ENCODE data around the gene EDNRA.

The EDNRA gene

GRCh38 chr4:147498031-147498660, 17.2 kb downstream of the EDNRA start:
- DNase-seq (ENCODE audit: low read depth), result no peak

DNA sequence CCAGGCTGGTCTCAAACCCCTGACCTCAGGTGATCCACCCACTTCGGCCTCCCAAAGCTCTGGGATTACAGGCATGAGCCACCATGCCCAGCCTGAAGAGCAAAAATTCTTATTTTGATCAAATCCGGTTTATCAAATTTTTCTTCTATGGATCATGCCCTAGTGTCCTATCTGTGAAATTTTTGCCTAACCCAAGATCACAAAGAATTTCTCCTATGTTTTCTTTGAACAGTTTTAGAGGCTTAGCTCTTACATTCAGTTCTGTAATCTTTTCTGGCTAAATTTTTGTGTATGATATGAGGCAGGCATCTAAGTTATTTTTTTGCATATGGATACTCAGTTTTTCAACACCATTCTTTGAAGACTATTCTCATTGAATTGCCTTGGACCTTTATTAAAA, 27.4 kb downstream of the EDNRA start:
- no peak for DNase-seq (ENCODE audit: low read depth)

DNA sequence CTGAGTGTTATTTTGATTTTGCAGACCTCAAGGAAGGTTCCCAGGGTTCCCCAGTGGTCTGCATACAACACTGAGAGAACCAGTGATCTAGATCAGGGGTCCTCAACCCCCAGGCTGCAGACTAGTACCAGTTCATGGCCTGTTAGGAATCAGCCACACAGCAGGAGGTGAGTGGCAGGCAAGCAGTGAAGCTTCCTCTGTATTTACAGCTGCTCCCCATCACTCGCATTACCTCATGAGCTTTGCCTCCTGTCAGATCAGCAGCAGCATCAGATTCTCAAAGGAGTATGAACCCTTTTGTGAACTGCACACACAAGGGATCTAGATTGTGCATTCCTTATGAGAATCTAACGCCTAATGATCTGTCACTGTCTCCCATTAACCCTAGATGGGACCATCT, 28.5 kb downstream of the EDNRA start:
- DNase-seq (ENCODE audit: low read depth), result no peak

GRCh38 chr4:147510962-147511668, 30.2 kb downstream of the EDNRA start:
- DNase-seq (ENCODE audit: low read depth), result no peak

- no peak for DNase-seq (ENCODE audit: low read depth)
Observed at GRCh38 chr4:147513091-147513490, 32.2 kb downstream of the EDNRA start.

GRCh38 chr4:147513952-147514351, 33.1 kb downstream of the EDNRA start:
- no peak for DNase-seq (ENCODE audit: low read depth)

- no peak for DNase-seq (ENCODE audit: low read depth)
Observed at GRCh38 chr4:147515220-147515936, 34.5 kb downstream of the EDNRA start.

GRCh38 chr4:147516133-147516532, 35.2 kb downstream of the EDNRA start:
- DNase-seq (ENCODE audit: low read depth), result no peak

DNA sequence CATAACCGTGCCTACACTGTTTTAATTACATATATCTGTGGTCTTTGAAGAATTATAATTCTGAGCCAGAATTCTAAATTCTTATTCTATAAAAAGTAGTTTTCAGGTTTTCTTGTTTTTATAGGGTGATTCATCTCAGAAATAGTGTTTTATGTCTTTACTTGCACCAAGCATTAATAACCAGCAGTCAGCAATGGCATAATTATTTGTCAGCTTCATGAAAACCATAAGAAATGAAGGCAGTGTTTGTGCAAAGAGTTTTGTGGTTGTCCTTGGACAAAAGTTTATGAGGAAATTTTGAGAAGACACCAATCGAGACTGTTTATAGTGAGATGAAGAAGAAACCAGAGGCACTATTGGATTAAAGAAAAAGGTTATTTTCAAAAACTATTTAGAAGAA, 37.2 kb downstream of the EDNRA start:
- DNase-seq (ENCODE audit: low read depth), result no peak

DNA sequence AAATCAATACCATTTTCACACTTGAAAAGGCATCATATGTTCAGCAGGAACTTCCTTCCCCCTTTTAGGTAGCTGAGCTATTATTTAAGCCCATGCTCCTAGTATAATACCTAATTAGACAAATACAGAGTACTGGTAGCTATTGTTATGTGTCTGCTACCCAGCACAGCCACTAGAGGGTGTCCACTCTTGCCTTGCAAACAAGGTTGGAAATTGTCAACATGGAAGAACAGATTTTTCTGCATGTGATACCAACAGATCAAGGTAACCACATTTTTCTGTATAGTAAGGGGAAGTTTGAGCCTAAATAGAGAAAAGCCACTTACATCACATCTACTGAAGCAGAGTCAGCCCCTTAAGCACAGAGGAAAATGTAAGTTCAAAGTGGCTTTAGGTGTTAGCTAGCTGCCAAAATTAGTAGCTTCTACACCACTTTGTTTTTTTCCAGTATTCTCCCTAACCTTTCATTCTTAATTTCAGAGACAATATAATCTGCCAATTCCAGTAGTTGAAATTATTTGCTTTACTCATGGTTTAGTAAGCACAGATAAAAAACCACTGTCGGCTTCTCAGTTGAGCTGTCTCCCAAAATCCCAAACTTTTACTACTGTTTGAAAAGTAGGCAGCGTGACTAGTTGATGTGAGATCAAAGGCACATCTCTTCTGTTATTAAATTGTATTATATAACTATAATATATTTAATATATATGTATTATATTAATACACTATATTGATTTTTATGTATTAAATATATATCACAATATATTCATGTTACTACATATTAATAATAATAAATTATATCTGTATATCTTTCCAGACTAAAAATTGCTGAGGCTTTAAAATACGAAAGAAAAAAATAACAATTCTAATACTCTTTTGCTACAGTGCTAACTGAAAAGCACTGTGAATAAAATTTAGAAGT, 38.2 kb downstream of the EDNRA start:
- DNase-seq (ENCODE audit: low read depth), result peak; percentile 13

- DNase-seq (ENCODE audit: low read depth), result no peak
Observed at GRCh38 chr4:147524601-147525000, 43.7 kb downstream of the EDNRA start.

DNA sequence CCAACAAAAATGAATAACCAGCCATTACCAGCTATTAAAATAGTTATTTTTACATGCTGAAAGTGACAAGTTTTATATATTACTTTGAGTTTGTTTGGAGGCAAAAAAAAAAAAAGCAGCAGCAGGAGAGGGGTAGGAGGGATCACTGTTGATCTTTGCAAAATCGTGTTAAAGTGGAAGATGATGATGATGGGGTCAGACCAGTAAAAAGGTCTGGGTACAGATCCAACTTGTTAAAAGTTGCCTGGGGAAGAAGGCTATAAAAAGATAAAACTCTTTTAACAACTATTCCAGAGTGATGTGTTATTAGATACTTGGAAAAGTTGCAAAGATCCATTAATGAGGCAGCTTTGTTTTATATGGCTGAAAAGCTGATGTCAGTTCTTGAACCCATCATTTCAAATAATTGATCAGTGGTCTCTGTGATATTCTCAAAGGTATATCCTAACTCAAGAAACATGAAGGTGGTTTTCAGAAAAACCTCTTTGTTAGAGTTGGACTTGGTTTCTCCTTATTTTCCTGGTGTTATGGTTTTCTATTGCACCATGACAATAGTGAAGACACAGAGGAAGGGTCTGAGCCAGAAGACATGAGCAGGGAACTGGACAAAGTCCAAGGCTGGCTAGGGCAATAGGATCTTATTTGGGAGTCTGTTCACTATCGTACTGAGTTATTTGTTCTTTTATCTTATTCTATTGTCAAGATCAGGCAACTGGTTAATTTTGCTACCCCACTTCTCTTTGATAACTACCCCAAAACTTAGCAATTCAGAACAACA, 44.8 kb downstream of the EDNRA start:
- DNase-seq (ENCODE audit: low read depth), result no peak

GRCh38 chr4:147526272-147526654, 45.4 kb downstream of the EDNRA start:
- DNase-seq (ENCODE audit: low read depth), result no peak

- no peak for DNase-seq (ENCODE audit: low read depth)
Observed at GRCh38 chr4:147528054-147528453, 47.2 kb downstream of the EDNRA start.

GRCh38 chr4:147530134-147530533, 49.2 kb downstream of the EDNRA start:
- DNase-seq (ENCODE audit: low read depth), result no peak

DNA sequence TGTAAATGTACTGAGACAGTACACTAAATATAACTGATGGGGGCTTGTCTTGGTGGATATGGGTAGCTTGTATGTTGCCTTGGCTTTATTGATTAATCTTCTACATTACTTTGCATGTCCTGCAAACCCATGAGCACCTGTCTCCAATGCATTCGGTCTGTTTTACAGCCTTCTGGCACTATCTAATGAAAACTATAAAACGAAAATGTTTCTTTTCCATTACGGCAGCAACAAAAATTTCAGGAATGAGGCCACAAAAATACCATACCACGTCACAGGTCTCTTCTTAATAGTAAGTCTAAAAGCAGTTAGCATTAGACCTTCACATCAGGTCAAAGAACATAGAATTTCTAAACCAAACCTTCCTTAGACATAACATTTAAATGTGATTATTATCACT, 49.8 kb downstream of the EDNRA start:
- no peak for DNase-seq (ENCODE audit: low read depth)

DNA sequence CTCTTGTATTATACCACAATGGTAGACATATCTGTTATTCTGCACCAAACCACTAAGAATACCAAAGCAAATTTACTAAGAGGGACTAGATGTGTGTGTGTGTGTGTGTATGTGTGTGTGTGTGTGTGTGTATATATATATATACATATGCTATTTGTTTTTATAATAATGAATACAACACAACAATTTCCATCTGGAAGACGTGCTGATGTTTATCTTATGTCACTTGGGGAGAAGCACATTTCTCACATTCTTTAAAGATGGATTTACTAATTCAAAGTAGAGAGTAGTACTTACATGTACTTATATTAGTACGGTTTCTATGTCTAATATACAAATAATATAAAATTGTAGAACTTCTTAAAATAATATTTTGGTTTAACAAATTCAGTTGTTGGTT, 52.0 kb downstream of the EDNRA start:
- DNase-seq (ENCODE audit: low read depth), result no peak

GRCh38 chr4:147533331-147533730, 52.4 kb downstream of the EDNRA start:
- DNase-seq (ENCODE audit: low read depth), result no peak

DNA sequence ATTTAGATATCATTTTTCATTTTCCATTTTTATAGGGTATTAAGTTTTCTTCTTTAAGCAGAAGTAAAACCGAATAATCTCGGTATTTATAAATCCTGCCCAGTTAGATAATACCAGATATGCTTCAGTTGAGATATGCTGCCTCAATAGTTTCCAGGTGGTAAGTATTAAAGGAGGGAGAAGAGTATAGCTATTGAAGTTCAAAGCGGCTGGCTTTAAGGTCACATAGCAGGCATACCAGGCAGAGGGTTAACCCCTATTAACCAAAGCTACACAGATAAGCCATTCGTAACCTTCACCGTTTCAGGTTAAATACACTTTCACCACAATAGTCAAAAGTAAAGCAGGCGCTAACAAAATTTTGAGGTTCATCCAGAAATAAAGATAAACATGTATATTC, 54.2 kb downstream of the EDNRA start:
- no peak for DNase-seq (ENCODE audit: low read depth)

DNA sequence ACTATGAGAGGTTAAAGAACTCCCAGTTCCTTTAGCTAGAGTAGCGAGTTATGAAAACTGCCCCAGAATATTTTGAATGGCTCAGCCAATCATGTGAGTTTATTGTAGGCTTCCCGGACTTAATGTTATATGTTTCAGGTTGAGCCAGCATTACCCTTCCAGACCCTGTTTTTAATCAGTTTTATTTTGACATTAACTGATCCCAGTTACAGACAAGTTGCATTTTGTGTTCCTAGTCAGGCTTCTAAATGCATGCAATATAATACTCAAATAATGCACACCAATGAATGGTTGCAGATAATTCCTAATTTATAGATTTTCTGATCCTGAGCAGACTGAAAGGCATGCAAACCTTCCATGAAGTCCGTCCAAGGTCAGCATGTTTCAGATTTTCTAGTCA, 57.8 kb downstream of the EDNRA start:
- no peak for DNase-seq (ENCODE audit: low read depth)

DNA sequence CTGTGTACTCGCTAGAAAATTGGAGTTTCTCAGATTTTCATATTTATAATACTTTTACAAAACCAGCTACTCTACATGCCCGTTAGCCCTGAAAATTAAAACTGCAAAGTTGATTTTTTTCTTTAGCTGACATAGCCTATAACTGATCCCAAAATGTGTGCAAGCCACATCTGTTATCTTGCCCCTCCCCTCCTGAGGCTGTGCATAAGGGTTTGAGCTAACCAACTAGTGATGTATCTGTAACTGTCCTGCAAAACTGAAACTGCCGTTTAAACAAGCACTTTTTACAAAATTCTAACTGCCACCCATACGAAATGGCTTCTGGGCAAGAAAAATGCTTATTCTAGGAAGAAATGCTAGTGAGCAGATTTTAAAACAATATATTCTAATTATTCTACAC, 59.1 kb downstream of the EDNRA start:
- DNase-seq (ENCODE audit: low read depth), result no peak

Data from activated gamma-delta T cell treated with anti-CD3 and anti-CD28 coated beads, Interleukin-2, amount 50 U/mL, for 16 hours (primary cell).